Ovary (tissue), 3 donors: Measurements from ENCODE around the gene SLC12A3.

Source experiments
- CTCF ChIP-seq, 3 donors: fragments of 450-650 bp in 2 of 3; fragments of 200-600 bp in 1 of 3; IDR thresholded peaks; one replicate each; pipeline versions ENCODE4 v1.5.1 to v1.8.0; 2016 to 2022; ENCODE audit warnings: antibody characterized with exemption in 3 of 3, mild to moderate bottlenecking in 1 of 3
- POLR2A ChIP-seq: fragments of 450-650 bp; IDR thresholded peaks from one replicate; pipeline ENCODE4 v1.6.1; 2017; ENCODE audit warnings: antibody characterized with exemption, mild to moderate bottlenecking, moderate library complexity
- donor health status: DM: no; HTN: no; CAD: no.

DNA sequence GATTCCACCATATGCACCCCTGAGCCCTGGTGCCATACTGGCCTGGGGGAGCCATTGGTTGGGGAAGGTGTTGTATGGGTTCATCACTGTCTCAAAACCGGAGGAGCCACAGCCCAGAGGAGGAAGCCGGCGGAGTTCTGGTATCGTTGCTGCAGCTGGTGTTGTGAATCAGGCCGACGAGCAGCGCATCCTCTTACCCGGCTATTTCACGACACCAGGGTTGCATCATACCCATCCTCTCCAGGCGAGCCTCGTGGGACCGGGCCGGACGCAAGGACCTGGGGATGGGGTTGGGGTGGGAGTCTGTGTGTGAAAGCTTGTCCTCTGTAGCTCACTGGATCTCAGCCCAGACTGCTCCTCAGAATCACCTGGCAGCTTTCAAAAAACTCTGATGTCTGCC, 6.6 kb upstream of the SLC12A3 start:
- TF ChIP-seq CTCF (IDR thresholded peaks at IDR 0.05) = no peak
- TF ChIP-seq POLR2A = no peak
